ENCODE measurements around the gene CA14.
"Not testable (repeated sequence)": the region's sequence is repeated elsewhere in the genome, so short reads cannot be mapped to it uniquely, and the experiment has no call there.

CA14 gene

DNA sequence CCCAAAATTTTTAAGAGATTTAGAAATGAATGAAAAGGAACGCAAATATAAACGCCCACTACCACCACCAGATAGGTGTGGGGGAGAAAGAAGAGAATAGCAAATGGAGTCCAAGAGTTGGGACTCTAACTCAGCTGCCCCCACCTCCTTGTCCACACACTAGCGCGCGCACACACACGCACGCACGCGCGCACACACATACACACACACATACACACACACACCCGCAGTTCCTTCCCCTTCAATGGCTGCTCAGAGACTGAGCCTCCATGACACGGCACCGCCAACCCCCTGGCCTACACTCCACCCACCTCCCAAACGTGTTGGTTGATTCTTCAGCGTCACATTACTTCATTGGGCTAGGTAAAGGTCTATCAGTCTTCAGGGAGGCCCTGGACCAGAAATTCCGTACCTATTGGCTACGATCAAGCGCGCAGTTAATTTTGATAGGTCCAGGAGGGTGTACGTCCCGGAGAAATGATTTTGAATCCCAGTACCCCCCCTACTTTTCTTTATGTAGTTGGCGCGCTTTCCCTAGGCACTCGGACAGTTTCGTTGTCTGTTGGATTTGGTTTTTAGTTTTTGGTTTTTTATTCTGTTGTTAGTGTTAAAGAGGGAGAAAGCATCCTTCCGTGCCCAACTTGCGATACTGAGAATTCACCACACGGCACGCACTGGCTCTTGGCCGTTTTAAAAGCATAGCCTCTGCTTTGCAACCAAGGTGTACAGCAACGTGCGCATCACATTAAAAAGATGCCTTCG is 21.5 kb upstream of the CA14 start, which contains the start of gene ANP32E:
ANP32E (minus strand) TSS at position 261 of the 762 bp plus-strand sequence. CDS start 326 bp downstream, outside the sequence.
- peak; percentile 87 for DNase-seq (ENCODE audit: low read depth)

DNA sequence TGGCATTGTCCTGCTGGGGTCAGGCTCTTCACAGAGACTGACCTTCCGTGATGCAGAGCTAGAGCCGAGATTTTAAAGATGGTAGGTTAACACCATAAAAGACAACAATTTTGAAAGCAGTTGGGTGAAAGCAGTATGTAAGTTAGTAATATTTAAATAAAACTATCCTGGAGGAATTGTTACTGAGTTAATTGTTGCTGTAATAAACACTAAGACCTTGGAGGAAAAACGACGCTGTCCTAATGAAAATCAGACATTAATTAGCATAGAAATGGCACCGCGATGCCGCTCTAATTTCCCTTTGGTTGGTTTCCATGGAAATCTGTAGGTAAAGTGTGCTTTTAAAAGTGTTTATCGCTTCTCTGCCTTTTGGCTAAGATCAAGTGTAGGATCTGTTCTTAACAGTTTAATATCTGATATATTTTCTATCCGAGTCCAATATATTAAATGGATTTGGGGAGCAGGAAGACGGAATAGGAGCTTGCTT is 20.9 kb upstream of the CA14 start:
- DNase-seq (ENCODE audit: low read depth): no peak

DNA sequence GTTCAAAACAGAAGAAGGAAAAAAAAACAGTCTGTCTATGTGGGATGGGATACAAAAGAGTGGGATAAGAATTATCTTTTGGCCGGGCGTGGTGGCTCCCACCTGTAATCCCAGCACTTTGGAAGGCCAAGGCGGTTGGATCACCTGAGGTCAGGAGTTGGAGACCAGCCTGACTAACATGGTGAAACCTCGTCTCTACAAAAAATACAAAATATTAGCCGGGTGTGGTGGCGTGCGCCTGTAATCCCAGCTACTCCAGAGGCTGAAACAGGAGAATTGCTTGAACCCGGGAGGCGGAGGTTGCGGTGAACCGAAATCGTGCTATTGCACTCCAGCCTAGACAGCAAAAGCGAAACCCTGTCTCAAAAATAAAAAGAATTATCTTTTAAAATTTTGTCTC is 20.4 kb upstream of the CA14 start:
- DNase-seq (ENCODE audit: low read depth): not testable (repeated sequence)

DNA sequence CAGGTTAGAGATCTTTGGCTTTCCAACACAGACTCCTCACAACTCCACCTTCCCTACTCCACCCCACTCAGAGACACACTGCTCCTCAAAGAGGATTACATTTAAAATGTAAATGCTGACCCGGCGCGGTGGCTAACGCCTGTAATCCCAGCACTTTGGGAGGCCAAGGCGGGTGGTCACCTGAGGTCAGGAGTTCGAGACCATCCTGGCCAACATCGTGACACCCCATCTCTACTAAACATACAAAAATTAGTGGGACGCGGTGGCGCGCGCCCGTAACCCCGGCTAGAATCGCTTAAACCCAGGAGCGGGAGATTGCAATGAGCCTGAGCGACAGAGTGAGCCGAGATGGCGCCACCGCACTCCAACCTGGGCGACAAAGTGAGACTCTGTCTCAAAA is 19.8 kb upstream of the CA14 start:
- no peak for DNase-seq (ENCODE audit: low read depth)

DNA sequence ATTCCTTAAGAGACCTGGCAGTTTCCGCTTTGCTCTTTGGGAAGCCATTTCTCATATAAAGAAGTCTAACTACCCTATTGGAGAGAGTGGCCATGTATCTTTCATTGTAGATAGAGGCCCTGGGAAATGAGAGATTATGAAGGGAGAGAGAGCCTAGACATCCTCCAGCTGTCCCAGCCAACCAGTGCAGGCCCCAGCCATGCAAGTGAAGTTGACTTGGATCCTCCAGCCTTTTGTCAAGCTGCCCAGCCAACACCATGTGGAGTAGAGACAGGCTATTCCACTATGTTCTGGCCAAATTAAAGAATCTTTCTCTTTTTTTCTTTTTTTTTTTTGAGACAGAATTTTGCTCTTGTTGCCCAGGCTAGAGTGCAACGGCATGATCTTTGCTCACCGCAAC is 14.6 kb upstream of the CA14 start:
- no peak for DNase-seq (ENCODE audit: low read depth)

DNA sequence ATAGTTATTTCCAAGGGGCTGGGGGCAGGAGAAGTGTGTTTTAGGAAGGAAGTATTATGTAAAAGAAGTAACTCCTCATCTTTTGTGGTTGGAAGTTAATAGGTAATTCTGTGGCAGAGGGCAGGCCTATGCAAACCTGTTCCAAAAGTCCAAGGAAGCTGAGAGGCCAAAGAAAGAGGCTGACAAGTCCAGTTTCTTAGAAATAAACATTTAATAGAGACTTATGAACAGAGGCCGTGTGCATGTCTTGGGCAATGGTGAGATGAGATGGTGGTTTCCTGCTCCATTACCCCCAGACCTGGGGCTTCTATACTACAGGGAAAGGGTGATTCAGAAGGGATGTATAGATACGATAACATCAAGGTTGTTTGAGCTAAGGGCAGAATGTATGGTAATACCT is 7.6 kb upstream of the CA14 start:
- DNase-seq (ENCODE audit: low read depth): no peak

DNA sequence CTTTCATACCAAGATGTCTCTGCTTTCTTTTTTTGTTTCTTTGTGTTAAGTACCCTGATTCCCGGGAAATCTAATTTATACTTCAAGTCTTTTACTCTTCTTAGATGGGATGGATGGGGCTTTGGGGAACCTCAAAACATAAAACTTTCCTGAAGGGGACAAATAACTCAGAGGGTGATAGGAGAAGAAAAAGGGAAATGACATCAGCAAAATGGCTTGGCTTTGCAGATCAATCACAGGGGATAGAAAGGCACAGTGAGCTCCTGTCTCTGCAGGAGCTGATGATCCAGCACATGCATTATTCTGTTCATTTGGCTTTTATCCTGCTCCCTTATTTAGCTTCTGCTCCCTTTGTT is 1.4 kb upstream of the CA14 start:
- DNase-seq (ENCODE audit: low read depth): no peak

DNA sequence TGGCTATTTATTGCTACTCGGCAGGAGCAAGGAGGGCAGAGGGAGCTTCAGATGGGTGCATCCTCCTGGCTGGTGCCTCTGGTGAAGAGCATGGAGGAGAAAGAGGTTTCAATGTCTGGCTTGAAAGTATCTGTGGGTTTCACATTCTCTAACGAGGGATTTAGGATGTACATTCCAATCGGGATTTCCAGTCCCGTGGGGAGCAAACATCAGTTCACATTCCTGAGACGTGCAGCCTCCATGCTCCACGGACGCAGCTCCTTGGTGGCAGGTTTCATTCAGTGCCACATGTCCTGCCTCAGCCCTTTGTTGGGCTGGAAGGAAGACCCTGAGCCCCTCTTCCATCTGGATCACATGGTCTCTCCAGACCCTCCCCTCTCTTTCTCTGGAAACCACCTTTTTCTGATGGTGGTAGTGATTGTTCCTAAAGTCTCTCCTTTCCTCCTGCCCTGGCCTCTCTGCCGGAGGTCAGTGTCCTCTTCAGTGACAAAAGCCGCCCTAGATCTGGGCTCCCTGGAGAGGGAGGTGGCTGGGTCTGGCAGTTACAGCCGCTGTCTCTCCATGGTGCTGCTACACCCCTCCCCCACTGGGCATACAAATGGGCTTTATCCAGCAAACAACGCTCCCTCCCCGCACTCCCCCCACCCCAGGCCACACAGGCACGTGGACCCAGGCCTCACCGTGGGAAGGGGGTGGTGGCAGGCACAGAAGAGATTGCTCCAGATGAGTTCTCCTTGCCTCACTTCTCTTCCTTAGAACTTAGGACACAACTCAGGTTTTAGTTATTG is 826 bp upstream of the CA14 start:
- DNase-seq (ENCODE audit: low read depth): no peak

DNA sequence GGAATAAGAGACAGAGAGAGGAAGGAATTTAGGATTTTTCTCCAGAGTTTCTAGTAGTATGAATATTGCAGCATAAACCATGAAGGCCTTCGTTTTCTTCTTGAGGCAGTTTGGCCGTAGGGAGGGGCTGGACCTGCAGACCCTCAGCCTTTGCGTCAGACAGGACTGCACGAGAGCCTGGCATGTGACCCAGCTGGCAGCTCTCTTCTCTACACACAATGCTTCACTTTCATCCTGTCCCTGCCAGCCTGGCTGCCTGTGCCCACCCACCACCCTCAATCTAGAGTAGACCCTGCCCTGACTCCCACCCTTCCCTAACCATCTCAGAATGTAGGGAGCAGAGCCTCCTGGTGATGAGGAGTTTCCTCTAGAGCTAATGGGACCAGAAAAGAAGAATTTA is 1.6 kb downstream of the CA14 start:
- no peak for DNase-seq (ENCODE audit: low read depth)

DNA sequence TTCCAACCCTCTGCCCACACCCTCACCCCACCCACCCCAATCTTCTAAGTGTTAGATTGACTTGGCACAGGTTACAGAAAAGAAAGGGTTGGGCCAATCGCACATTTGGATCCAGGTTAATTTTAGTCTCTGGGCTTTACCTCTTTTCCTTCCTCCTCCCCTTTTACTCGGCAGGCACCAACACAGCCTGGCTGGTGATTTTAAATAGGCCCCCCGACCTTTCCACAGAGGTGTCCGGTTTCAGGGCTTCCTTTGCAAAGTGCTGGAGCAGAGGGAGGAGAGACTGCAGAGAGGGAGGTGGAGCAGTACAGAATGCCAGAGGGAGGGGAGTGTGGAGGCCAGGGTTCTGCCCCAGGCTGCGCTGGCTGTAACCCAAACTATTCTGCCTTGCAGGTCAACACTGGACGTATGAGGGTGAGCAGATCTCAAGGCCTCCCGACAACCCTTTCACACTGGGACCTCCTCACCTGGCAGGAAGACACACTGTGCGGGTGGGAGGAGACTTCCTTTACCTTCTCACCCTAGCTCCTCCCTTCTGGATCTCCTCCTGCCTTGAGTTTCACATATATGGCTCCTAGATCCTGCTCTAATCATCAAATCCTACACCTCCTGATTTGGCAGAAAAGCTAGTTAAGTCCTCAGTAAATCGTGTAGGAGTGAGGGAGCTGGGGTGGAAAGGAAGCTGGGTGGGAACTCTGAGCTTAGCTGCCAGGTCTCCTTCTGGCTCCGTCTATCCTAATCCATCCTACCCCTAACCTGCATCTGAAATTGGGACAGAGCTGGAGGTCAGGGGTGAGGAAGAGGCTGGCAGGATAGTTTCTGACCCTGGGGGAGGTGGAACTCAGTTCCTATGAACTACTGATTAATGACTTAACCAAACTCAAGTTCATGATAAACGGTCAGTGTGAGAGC is 2.4 kb downstream of the CA14 start:
- DNase-seq (ENCODE audit: low read depth): no peak

DNA sequence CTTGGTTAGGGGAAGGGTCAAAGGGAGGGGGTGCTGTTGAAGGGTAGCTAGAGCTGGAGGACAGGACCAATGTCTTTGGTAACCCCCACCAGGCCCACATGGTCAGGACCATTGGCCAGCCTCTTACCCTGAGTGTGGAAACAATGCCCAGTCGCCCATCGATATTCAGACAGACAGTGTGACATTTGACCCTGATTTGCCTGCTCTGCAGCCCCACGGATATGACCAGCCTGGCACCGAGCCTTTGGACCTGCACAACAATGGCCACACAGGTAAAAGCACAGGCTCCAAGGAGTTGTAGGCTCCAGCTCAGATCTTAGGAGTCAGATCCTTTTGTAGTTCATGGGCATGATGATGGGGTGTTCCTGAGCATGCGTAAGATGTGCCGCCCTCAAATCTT is 3.8 kb downstream of the CA14 start:
- no peak for DNase-seq (ENCODE audit: low read depth)

DNA sequence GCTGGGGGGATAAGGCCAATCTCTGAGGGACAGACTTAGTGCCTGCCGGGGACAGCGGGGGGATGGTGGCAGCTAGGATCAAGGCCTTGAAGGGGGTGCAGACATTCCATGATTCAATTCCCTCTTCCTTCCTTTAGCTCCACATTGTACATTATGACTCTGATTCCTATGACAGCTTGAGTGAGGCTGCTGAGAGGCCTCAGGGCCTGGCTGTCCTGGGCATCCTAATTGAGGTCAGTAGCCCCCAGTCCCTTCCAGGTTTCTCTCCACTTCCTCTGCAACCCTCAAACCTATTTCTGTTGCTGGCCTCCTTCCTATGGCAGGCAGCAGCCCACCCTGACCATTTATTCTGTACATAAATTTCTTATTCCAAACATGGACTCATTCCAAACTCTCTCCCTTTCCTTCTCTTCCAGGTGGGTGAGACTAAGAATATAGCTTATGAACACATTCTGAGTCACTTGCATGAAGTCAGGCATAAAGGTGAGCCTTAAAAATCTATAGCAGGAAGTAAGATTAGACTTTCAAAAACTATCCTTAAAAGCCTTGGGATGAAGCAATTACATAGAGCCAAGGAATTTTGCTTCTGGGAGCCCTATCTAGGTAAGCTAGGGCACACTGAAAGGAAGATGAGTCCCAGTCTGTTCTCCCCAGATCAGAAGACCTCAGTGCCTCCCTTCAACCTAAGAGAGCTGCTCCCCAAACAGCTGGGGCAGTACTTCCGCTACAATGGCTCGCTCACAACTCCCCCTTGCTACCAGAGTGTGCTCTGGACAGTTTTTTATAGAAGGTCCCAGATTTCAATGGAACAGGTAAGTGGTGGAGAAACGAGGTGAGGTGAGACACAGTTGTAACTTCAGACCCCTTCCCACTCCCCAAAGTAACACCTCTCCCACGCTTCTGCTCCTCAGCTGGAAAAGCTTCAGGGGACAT is 5.1 kb downstream of the CA14 start:
- no peak for DNase-seq (ENCODE audit: low read depth)

DNA sequence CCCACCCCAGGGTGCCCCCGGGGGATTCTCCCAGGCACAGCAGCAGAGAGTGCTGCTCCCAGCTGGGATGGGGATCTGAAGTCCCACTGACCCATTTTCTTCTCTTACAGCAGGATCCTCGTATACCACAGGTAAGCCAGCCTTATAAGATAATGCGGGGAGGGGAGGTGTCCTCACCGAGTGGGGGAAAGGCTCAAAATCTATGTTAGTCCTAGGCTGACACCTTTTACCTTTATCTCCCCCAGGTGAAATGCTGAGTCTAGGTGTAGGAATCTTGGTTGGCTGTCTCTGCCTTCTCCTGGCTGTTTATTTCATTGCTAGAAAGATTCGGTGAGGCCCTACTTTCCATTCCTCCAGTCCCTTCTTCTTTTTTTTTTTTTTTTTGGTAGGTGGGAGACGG is 6.0 kb downstream of the CA14 start:
- no peak for DNase-seq (ENCODE audit: low read depth)

DNA sequence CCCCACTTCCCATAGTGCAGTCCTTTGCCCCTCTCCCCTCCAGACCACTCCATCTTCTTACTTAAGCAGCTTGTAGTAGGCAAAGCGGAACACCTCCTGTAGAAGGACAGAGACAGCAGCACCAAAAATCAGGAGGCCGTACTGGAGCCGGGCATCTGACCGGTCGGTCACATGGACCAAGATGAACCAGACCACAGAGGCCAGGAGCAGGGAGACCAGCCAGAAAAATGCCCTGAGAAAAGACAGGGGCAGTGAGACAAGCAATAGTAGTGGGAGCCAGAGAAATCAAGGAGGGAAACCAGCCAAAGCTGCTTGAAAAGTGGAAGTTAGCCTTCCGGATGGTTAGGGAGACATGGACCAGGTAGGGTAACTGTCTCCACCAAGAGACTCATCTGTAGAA is 10.3 kb downstream of the CA14 start:
- DNase-seq (ENCODE audit: low read depth): no peak

DNA sequence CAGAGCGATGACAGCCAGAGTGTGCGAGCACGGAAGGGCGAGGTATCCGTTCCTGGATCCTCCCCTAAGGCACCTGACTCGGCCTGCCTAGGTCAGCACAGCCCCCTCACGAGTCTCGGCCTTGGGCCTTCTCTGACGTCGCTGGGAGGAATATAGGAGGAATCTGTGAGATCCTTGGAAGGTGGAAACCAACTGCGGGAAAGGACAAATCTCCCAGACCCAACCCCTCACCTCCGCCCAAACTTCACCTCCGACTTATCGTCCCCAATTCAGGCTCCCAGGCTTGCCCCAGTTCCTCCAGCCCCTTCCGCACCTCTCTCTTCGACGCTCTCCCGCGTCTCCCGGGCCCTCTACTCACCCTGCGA is 10.7 kb downstream of the CA14 start:
- DNase-seq (ENCODE audit: low read depth): peak; percentile 30

DNA sequence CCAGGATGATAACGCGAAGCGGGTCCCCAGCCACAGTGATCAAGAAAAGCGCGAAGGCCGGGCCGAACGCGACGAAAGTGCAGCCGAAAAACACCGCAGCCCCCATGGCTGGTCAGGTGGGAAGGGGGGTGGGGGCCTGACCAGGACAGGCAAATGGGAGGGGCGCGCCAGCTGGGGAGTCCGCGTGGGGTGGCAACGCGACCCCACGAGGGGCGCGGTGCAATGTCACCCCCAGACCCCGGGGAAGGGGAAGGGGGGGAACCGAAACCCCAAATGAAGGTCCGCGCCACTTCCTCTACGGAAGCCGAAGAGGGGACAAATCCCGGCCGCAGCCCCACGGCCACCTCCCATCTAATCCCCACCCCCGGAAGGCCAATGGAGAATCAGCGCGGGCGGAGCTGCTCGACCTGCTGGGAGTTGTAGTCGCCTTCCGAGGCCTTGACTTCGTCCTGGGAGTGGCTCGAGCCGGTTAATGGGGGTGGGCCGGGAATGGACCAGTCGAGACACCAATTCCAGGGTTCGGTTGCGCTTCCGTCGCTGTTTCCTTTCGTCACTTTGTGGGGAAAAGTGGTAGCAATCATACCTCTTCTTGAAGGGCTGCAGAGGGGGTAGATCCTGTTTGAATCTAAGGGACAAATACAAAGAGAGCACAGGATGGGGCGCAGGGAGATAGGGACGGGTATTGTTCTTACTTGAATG is 11.3 kb downstream of the CA14 start, which contains the start of gene APH1A:
APH1A (minus strand) TSS at position 312 of the 699 bp plus-strand sequence; CDS start at position 106, 206 bp downstream.
- peak; percentile 85 for DNase-seq (ENCODE audit: low read depth)

DNA sequence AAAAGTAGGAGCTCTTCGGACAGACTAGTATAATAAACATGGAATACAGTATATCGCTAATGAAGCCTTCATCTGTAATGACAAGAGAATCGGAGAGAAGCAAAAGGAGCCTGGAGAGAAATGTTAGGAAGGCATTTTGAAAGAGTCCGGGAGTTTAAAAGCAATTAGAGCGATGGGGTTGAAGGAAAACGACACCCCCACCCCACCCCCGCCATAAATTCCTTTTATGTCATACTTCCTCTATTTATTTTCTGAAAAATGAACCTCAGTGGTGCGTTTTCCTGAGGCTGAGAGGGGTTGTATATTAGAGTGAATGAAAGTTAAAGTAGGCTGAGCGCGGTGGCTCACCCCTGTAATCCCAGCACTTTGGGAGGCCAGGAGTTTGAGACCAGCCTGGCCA is 11.9 kb downstream of the CA14 start:
- DNase-seq (ENCODE audit: low read depth): no peak

DNA sequence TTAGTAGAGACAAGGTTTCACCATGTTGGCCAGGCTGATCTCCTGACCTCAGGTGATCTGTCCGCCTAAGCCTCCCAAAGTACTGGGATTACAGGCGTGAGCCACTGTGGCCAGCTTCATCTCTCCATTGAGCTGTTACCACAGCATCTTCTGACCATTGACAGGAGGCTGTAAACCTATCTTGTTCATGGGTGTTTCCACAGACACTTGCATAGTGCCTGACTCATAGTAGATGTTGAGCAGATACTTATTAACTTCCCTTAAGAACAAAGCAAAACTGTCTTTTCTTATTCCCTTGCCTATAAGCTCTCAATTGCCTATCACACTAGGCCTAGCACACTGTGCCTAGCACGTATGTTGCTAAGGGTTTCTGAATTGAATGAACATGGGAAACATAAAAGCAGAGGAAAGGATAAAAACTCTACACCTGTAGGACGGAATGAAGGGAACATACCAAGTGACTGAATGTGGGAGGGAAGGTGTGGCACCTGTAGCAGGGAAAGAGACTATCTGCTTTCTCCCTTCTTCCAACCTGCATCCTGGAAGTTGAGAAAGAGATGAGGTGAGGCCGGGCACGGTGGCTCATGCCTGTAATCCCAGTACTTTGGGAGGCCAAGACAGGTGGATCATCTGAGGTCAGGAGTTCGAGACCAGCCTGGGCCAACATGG is 13.9 kb downstream of the CA14 start:
- DNase-seq (ENCODE audit: low read depth): no peak

DNA sequence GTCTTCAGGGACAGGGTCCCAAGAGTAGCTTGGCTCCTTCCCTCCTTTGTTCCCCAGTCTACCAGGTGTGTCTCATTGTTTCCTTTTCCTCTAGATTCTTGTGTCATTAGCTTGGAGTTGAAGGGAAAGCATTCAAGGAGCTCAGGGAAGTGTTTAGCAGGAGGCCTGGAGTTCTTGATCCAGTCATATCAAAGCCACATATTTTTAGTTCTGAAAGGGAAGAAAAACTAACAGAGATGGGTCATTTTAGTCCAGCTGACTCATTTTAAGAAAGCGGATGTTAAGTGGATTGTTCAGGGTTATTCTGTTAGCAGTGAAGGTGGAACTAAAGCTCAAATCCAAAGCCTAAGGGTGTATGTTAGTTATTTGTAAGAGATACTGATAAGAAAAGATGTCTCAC is 15.7 kb downstream of the CA14 start:
- DNase-seq (ENCODE audit: low read depth): no peak

DNA sequence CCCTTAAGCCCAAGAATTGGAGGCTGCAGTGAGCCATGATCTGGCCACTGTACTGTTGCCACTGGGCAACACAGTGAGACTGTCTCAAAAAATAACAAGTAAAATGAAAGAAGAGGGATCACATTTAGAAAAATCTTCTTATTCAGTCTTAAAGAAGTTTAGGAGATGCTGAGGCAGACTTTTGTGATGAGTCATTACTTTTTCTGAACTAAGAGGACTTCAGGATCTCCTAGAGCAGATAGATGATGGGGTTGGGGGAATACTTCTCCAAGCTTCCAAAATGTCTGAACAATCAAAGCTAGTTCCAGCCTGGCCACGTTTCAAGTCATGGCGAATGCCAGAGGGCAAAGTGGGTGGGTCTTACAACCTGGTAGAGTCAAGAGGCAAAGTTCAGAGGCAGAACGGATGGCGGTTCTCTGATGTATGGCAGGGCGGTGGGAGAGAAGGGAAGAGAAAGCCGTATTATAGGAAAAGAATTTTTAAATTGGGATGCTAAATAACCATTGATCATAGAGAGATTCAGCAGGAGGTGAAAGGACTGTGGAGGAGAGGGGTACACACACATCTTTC is 22.6 kb downstream of the CA14 start:
- no peak for DNase-seq (ENCODE audit: low read depth)

Data from activated T-helper 1 cell treated with Interleukin-2 at 50 U/mL for 16 hours (primary cell).